Sigmoid colon (tissue), 4 donors: ENCODE measurements around the gene ARSJ.

Experiments used
- EP300 ChIP-seq, 4 donors: sonication (generic); formaldehyde crosslinking; IDR thresholded peaks; one replicate each; pipeline ENCODE4 v1.6.1; 2017; ENCODE audit warnings: antibody characterized with exemption in 4 of 4
- TF ChIP-seq, protein P1 (sequence below), 4 experiments: fragments of 450-650 bp in 3 of 4; fragments of 200-600 bp in 1 of 4; IDR thresholded peaks; one replicate each; pipeline ENCODE4 v1.5.1; 2016 to 2019; ENCODE audit warnings: antibody characterized with exemption in 4 of 4, mild to moderate bottlenecking in 3 of 4, moderate library complexity in 2 of 4

DNA sequence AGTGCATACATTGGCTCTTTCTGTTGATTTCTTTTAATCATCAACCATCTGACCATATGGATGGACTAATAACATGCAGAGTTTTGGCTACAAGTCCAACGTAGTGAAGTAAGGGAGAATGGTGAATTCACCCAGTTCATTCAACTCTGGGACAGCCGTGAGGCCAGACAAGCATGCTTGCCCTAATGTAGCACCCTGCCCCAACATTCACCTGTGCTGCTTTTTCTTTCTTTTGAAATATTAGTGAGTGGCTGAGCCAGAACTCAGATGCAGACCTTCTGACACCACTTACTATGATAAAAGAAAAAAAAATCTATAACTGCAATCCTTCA, 17.5 kb downstream of the ARSJ start:
- TF ChIP-seq EP300 (IDR thresholded peaks at IDR 0.05), result no peak
- TF ChIP-seq, protein P1, sequence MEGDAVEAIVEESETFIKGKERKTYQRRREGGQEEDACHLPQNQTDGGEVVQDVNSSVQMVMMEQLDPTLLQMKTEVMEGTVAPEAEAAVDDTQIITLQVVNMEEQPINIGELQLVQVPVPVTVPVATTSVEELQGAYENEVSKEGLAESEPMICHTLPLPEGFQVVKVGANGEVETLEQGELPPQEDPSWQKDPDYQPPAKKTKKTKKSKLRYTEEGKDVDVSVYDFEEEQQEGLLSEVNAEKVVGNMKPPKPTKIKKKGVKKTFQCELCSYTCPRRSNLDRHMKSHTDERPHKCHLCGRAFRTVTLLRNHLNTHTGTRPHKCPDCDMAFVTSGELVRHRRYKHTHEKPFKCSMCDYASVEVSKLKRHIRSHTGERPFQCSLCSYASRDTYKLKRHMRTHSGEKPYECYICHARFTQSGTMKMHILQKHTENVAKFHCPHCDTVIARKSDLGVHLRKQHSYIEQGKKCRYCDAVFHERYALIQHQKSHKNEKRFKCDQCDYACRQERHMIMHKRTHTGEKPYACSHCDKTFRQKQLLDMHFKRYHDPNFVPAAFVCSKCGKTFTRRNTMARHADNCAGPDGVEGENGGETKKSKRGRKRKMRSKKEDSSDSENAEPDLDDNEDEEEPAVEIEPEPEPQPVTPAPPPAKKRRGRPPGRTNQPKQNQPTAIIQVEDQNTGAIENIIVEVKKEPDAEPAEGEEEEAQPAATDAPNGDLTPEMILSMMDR (IDR thresholded peaks at IDR 0.05), result no peak
